Placental pericyte (primary cell): ENCODE measurements around the gene NHS. TPM values are rescaled to one million over a fixed set of nuclear protein-coding genes. Genes with fewer than 3 reads are reported as not detected.

Experiments
- small RNA-seq: library from RNA; depleted of rRNA; stranded (forward); fragments of <200 nt; gene quantifications from one replicate; pipeline ENCODE3, GENCODE V24; 2012; ENCODE audit warnings: low replicate concordance
- total RNA-seq: library from RNA; depleted of rRNA; stranded (reverse); fragments of >200 nt; gene quantifications from 2 replicates; pipeline ENCODE4 v1.2.3, GENCODE V29; 2012

NHS gene
- total RNA-seq = 0.66 and 5.3 TPM in 2 replicates

GRCh38 chrX:17374619-17375366, at the start of gene NHS:
Gene NHS, plus strand, starts transcription at chrX:17375200. Its CDS starts 558 bp downstream, at chrX:17375758.

DNA sequence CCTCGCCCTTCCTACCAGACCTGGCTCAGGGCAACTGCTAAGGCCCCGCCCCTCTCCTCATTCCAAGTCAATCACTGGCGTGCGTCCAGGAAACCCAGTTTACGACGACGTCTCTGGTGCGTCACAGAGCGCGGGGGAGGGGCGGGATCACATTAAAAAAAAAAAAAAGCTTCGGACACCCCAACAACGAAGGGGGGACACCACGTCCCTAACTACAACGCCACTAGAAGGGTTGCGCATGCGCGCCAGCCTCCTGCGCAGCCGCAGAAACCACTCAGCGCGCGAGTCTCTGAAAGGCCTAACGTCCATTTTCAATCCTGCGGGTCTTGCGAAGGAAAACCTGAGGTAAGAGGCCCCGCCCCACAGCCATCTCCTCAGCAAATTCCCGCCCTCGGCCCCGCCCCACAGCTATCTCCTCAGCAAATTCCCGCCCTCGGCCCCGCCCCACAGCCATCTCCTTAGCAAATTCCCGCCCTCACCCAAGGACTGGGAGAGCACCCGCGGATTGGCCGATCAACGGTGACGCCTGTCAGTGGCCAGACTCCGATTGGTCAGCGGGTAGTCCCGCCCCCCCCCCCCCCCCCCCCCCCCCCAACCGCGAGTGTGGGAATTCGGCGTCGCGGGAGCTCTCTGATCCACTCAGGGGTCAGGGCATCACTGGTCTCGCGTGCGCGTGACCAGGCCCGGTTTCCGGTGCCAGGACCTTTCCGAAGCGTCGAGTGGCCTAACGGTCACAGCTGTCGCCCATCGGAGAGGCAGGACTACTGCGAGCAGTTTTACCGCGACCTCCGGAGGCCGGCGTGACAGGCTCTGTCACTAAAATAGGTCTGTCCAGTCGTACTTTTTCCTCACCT, 362.1 kb downstream of the NHS start, which contains the start of gene SCML1:
SCML1 (plus strand) TSS at position 638 of the 854 bp plus-strand sequence. CDS start 6,694 bp downstream, outside the sequence.

Small RNA genes within 50 kb of the gene (small RNA-seq; reads per million reads assigned to genes)
- gene MIR4768 (not detected), gene RF01210 (not detected)
